ENCODE measurements around the gene DNTT.

DNA sequence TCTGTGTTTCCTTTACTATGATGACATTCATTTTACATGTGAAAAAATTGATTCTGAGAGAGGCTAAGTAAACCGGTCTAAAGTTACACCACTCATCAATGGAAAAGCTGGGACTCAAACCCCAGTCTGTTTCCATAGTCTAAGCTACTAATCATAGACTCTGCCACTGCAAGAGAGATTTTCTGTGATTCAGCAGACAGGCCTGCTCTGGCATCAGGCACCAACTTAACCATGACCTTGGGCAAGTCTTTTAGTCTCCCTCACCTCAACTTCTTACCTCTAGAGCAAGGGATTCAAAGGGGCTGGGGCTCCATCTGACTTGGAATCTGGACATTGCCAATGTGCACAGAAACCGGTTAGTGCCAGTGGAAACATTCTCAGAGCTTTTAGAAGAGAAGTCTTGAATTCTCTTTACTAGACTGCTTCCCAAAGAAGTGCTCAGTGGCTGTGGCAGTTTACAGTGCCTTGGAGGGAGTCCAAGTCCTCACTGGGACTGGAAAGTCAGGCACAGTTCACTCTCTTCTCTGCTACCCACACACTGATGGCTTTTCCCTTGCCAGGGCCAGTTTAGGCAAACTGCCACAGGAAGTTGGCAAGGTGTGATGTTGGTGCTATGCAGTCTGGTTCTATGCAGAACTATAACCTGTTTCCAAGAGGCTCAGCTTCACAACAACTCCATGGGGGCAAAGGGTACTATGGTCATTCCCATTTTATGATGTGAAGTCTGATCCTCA, 28.4 kb upstream of the DNTT start:
- TF ChIP-seq, protein P1, sequence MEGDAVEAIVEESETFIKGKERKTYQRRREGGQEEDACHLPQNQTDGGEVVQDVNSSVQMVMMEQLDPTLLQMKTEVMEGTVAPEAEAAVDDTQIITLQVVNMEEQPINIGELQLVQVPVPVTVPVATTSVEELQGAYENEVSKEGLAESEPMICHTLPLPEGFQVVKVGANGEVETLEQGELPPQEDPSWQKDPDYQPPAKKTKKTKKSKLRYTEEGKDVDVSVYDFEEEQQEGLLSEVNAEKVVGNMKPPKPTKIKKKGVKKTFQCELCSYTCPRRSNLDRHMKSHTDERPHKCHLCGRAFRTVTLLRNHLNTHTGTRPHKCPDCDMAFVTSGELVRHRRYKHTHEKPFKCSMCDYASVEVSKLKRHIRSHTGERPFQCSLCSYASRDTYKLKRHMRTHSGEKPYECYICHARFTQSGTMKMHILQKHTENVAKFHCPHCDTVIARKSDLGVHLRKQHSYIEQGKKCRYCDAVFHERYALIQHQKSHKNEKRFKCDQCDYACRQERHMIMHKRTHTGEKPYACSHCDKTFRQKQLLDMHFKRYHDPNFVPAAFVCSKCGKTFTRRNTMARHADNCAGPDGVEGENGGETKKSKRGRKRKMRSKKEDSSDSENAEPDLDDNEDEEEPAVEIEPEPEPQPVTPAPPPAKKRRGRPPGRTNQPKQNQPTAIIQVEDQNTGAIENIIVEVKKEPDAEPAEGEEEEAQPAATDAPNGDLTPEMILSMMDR (IDR thresholded peaks at IDR 0.05), result no peak
- TF ChIP-seq EZH2 (IDR thresholded peaks at IDR 0.05), result no peak
